DOHH2 (cell line): Measurements from ENCODE around the gene CDH2.

Experiments
- H3F3A ChIP-seq: fragments of 200-600 bp; sonication (generic), shearing (Covaris generic); 2 replicates; pipeline ENCODE4 v1.6.0; 2016; ENCODE audit warnings: antibody characterized with exemption, mild to moderate bottlenecking; ENCODE audit not compliant: control insufficient read depth, insufficient read depth
- H3K27ac ChIP-seq: fragments of 200-600 bp; sonication (generic); 2 replicates; pipeline ENCODE4 v1.5.1; 2014; ENCODE audit warnings: low read depth, mild to moderate bottlenecking, low read length, moderate library complexity
- H3K27me3 ChIP-seq: fragments of 200-600 bp; sonication (generic); 2 replicates; pipeline ENCODE4 v1.6.1; 2014; ENCODE audit warnings: mild to moderate bottlenecking, low read length, mixed read lengths; ENCODE audit not compliant: control insufficient read depth
- H3K36me3 ChIP-seq: fragments of 200-600 bp; sonication (generic); 2 replicates; pipeline ENCODE4 v1.6.1; 2014; ENCODE audit warnings: mild to moderate bottlenecking, low read length, moderate library complexity, mixed read lengths; ENCODE audit not compliant: control insufficient read depth
- H3K4me1 ChIP-seq: fragments of 200-600 bp; sonication (generic); 2 replicates; pipeline ENCODE4 v1.6.1; 2014; ENCODE audit warnings: mild to moderate bottlenecking, low read length, mixed read lengths; ENCODE audit not compliant: control insufficient read depth
- H3K4me2 ChIP-seq: fragments of 200-600 bp; sonication (generic); 2 replicates; pipeline ENCODE4 v1.6.0; 2014; ENCODE audit warnings: mild to moderate bottlenecking, low read length, moderate library complexity
- H3K4me3 ChIP-seq: fragments of 200-600 bp; sonication (generic); 2 replicates; pipeline ENCODE4 v1.5.1; 2014; ENCODE audit warnings: mild to moderate bottlenecking, low read length, mixed read lengths
- H3K79me2 ChIP-seq: fragments of 200-600 bp; sonication (generic); 2 replicates; pipeline ENCODE4 v1.6.1; 2014; ENCODE audit warnings: mild to moderate bottlenecking, low read length, mixed read lengths; ENCODE audit not compliant: control insufficient read depth
- H3K9me2 ChIP-seq: fragments of 200-600 bp; sonication (generic); replicated peaks from 2 replicates; pipeline ENCODE4 v1.6.1; 2014; ENCODE audit warnings: mild to moderate bottlenecking, low read length, mixed read lengths; ENCODE audit not compliant: control insufficient read depth
- H3K9me3 ChIP-seq: fragments of 200-600 bp; sonication (generic); 2 replicates; pipeline ENCODE4 v1.6.1; 2014; ENCODE audit warnings: antibody characterized with exemption, low read length, mixed read lengths; ENCODE audit not compliant: control insufficient read depth, insufficient read depth
- H4K20me1 ChIP-seq: fragments of 200-600 bp; sonication (generic); 2 replicates; pipeline ENCODE4 v1.6.0; 2014; ENCODE audit warnings: low read depth, mild to moderate bottlenecking, antibody characterized with exemption, low read length, moderate library complexity; ENCODE audit not compliant: control insufficient read depth, insufficient read depth
- CTCF ChIP-seq: fragments of 200-600 bp; sonication (generic); IDR thresholded peaks from one replicate; pipeline ENCODE4 v1.5.1; 2014; ENCODE audit warnings: antibody characterized with exemption, mild to moderate bottlenecking, low read depth, low read length; ENCODE audit not compliant: poor library complexity, severe bottlenecking
- EZH2phosphoT487 ChIP-seq: fragments of 200-600 bp; sonication (generic); IDR thresholded peaks from 2 replicates; pipeline ENCODE4 v1.6.1; 2017; ENCODE audit warnings: borderline replicate concordance, mild to moderate bottlenecking, antibody characterized with exemption, low read length, moderate library complexity, mixed read lengths

Gene CDH2

GRCh38 chr18:27942706-27943105, 234.2 kb downstream of the CDH2 start:
- H3K4me3 ChIP-seq, result no peak overlapping the region
- no peak overlapping the region for H3K27ac ChIP-seq
- H3K9me2 ChIP-seq, result no peaks in the 10 kb centered on the region
- TF ChIP-seq CTCF (no peak), EZH2phosphoT487 (no peak)
- no peaks in the 10 kb centered on the region for H3K79me2 ChIP-seq
- no peaks in the 10 kb centered on the region for H3F3A ChIP-seq
- no peaks in the 10 kb centered on the region for H3K36me3 ChIP-seq
- H3K4me1 ChIP-seq, result no peaks in the 10 kb centered on the region
- no peaks in the 10 kb centered on the region for H3K27me3 ChIP-seq
- H4K20me1 ChIP-seq, result no peaks in the 10 kb centered on the region
- H3K9me3 ChIP-seq, result no peaks in the 10 kb centered on the region
- H3K4me2 ChIP-seq, result no peak overlapping the region

GRCh38 chr18:27931535-27931934, 245.4 kb downstream of the CDH2 start:
- Histone ChIP-seq H3K9me3 (no peaks in the 10 kb centered on the region), H3K36me3 (no peaks in the 10 kb centered on the region), H3K79me2 (no peaks in the 10 kb centered on the region), H3K4me2 (no peak overlapping the region), H3K27ac (no peak overlapping the region), H4K20me1 (no peaks in the 10 kb centered on the region), H3K4me3 (no peak overlapping the region), H3K27me3 (no peaks in the 10 kb centered on the region), H3K9me2 (no peaks in the 10 kb centered on the region), H3F3A (no peaks in the 10 kb centered on the region), H3K4me1 (no peaks in the 10 kb centered on the region)
- TF ChIP-seq EZH2phosphoT487 (no peak), CTCF (no peak)

- TF ChIP-seq EZH2phosphoT487, result no peak
- no peak for TF ChIP-seq CTCF
- Histone ChIP-seq H3K36me3 (no peaks in the 10 kb centered on the region), H3K4me3 (no peak overlapping the region), H3K79me2 (no peaks in the 10 kb centered on the region), H3F3A (no peaks in the 10 kb centered on the region), H3K9me3 (no peaks in the 10 kb centered on the region), H3K9me2 (no peaks in the 10 kb centered on the region), H4K20me1 (no peaks in the 10 kb centered on the region), H3K4me1 (no peaks in the 10 kb centered on the region), H3K27me3 (no peaks in the 10 kb centered on the region), H3K4me2 (no peak overlapping the region), H3K27ac (no peak overlapping the region)
Measured at GRCh38 chr18:27922780-27923179, 254.2 kb downstream of the CDH2 start.
